ENCODE data around the gene INPP1.
A peak's percentile ranks its signal among the peaks of the same experiment; 100 is the strongest.

DNA sequence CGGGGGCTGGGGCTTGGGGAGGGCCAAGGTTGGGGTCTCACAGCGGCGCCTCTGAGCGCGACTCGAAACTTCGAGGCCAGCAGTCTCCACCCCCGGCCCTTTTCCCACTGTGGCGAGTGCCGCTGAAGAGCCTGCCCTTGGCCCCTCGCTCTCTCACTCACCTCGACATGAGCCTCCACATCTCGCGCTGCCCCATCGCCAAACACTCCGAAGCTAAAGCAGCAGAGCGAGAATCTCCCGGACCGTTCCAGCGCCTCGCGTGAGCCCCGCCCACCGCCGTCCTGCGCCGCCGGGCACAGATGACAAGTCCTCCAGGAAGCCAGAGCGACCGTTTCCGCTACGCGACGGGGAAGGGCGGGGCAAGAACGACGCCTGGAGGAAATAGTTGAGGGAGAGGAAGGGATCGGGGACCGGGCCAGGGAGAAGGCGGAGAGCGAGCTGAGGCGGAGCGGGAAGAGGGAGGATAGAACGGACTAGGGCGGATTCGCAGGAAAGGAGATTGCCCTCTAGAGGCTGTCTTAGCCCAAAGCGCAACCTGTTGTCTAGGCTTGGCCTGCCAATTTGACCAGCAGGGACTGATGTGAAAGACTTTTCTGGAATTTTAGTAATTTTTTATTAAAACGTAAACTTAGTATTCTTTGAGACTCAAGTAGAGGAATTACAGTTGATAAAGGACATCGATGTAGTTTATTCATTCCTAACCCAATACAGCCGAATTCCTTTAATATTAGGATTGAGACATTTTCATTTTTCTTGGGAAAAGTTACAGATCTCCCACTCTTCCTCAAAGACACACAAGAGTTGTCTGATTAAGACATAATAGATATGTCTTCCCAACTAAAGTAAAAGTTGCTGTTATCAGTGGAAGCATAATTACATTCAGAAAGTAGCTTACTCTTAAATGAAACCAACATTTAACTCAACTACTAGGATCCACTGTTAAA, 23.6 kb upstream of the INPP1 start, which contains the start of gene HIBCH:
- TF ChIP-seq CTCF (IDR thresholded peaks at IDR 0.05 in 4 of 5, conservative IDR thresholded peaks at IDR 0.05 in 1 of 5) (peak; percentile 40 to 78 (median 49)), POLR2A (IDR thresholded peaks at IDR 0.05) (peak; percentile 59 to 76)

Data from gastrocnemius medialis (tissue), 4 donors.